Esophagus muscularis mucosa (tissue), 4 donors: Measurements from ENCODE around the gene AOAH. TPM values are rescaled to one million over a fixed set of nuclear protein-coding genes. Genes with fewer than 3 reads are reported as not detected.

Experiments used
- DNase-seq: peaks from one replicate; pipeline ENCODE4 v3.0.0-alpha.2; 2017; ENCODE audit errors: extremely low spot score
- H3K27ac ChIP-seq, 4 donors: fragments of 200-600 bp; sonication (generic); replicated peaks in 1 of 4; 1 replicate in 3 of 4; 2 replicates in 1 of 4; pipeline ENCODE4 v1.5.1; 2016 to 2019; ENCODE audit warnings: mild to moderate bottlenecking in 1 of 4
- H3K27me3 ChIP-seq, 4 donors: fragments of 200-600 bp; sonication (generic); one replicate each; pipeline versions ENCODE4 v1.5.1 to v1.6.0; 2016 to 2019
- H3K36me3 ChIP-seq, 4 donors: fragments of 200-600 bp; sonication (generic); one replicate each; pipeline ENCODE4 v1.5.1; 2016 to 2019
- H3K4me1 ChIP-seq, 4 donors: fragments of 200-600 bp; sonication (generic); one replicate each; pipeline ENCODE4 v1.5.1; 2016 to 2019
- H3K4me3 ChIP-seq, 4 donors: fragments of 200-600 bp; sonication (generic); 1 replicate in 2 of 4; 2 replicates in 2 of 4; pipeline ENCODE4 v1.5.1; 2016 to 2019; ENCODE audit warnings: mild to moderate bottlenecking in 4 of 4, moderate library complexity in 1 of 4
- H3K9me3 ChIP-seq, 4 donors: fragments of 200-600 bp; sonication (generic); 1 replicate in 3 of 4; 2 replicates in 1 of 4; pipeline ENCODE4 v1.5.1; 2016 to 2019
- CTCF ChIP-seq, 3 experiments: fragments of 200-600 bp in 2 of 3; fragments of 450-650 bp in 1 of 3; sonication (generic) in 2 of 3; IDR thresholded peaks; one replicate each; pipeline ENCODE4 v1.5.1; 2017 to 2019; ENCODE audit warnings: antibody characterized with exemption in 3 of 3, mild to moderate bottlenecking in 2 of 3, moderate library complexity in 1 of 3
- EP300 ChIP-seq: sonication (generic); formaldehyde crosslinking; IDR thresholded peaks from one replicate; pipeline ENCODE4 v1.6.1; 2017; ENCODE audit warnings: antibody characterized with exemption
- POLR2A ChIP-seq: fragments of 450-650 bp; IDR thresholded peaks from one replicate; pipeline ENCODE4 v1.6.1; 2017; ENCODE audit warnings: antibody characterized with exemption, moderate library complexity, mild to moderate bottlenecking, low read depth
- POLR2AphosphoS5 ChIP-seq, 2 donors: sonication (generic); formaldehyde crosslinking; IDR thresholded peaks; one replicate each; pipeline ENCODE4 v1.6.1; 2017; ENCODE audit warnings: antibody characterized with exemption in 2 of 2
- WGBS: methylation state at CpG from one replicate; pipeline ENCODE4 v1.1.5; 2018; 5-methylcytosine and 5-hydroxymethylcytosine counted together
- intact Hi-C: fragments of 100-400 bp; cut with DNase I; formaldehyde crosslinking; loops from one replicate; pipeline ENCODE4 v1.15.1; 2023
- total RNA-seq, 4 donors: library from RNA; depleted of rRNA; stranded (reverse); fragments of >200 nt; gene quantifications; one replicate each; pipeline versions ENCODE4 v1.1.0 to v1.2.1, GENCODE V29; 2016

The AOAH gene
- total RNA-seq, 4 donors from 2014 or later, result 2.0 to 16.1 (median 4.5) TPM

- Histone ChIP-seq H3K27ac (no peak overlapping the region), H3K4me1 (peaks cover 0 to 9% (median 0%) of the 10 kb centered on the region in 4 donors), H3K36me3 (no peaks in the 10 kb centered on the region), H3K4me3 (no peak overlapping the region), H3K27me3 (no peaks in the 10 kb centered on the region), H3K9me3 (peaks cover 0 to 4% (median 0%) of the 10 kb centered on the region in 4 donors)
- DNase-seq, result no peak
- TF ChIP-seq POLR2AphosphoS5 (IDR thresholded peaks at IDR 0.05), result no peak
- TF ChIP-seq CTCF (IDR thresholded peaks at IDR 0.05), result no peak
- TF ChIP-seq POLR2A, result no peak
- TF ChIP-seq EP300, result no peak
- intact Hi-C loops, result no loop called here
- WGBS, result 69% methylated on average over 2 of the region's 2 CpGs
Measured at GRCh38 chr7:36735172-36735571, 10.9 kb upstream of the AOAH start.

- Histone ChIP-seq H3K27me3 (no peaks in the 10 kb centered on the region), H3K4me1 (peaks cover 0 to 9% (median 0%) of the 10 kb centered on the region in 4 donors), H3K9me3 (peaks cover 0 to 7% (median 1%) of the 10 kb centered on the region in 4 donors), H3K27ac (no peak overlapping the region), H3K36me3 (no peaks in the 10 kb centered on the region), H3K4me3 (no peak overlapping the region)
- WGBS, result 94% methylated on average over 3 of the region's 3 CpGs
- intact Hi-C loops, result no loop called here
- DNase-seq, result no peak
- no peak for TF ChIP-seq POLR2AphosphoS5 (IDR thresholded peaks at IDR 0.05)
- TF ChIP-seq EP300, result no peak
- TF ChIP-seq CTCF (IDR thresholded peaks at IDR 0.05), result no peak
- no peak for TF ChIP-seq POLR2A
Measured at GRCh38 chr7:36734731-36735130, 10.4 kb upstream of the AOAH start.

GRCh38 chr7:36733411-36733810 lies 9.1 kb upstream of the AOAH start:
- 93% methylated on average over 3 of the region's 3 CpGs for WGBS
- Histone ChIP-seq H3K4me1 (peaks cover 0 to 9% (median 0%) of the 10 kb centered on the region in 4 donors), H3K4me3 (no peak overlapping the region), H3K27ac (no peak overlapping the region), H3K36me3 (no peaks in the 10 kb centered on the region), H3K27me3 (no peaks in the 10 kb centered on the region), H3K9me3 (peaks cover 0 to 20% (median 3%) of the 10 kb centered on the region in 4 donors)
- TF ChIP-seq POLR2AphosphoS5 (IDR thresholded peaks at IDR 0.05) (no peak), POLR2A (no peak), CTCF (IDR thresholded peaks at IDR 0.05) (no peak), EP300 (no peak)
- intact Hi-C loops, result no loop called here
- no peak for DNase-seq

- H3K9me3 ChIP-seq, result peaks cover 0 to 20% (median 3%) of the 10 kb centered on the region in 4 donors
- no peak overlapping the region for H3K27ac ChIP-seq
- intact Hi-C loops, result no loop called here
- no peak overlapping the region for H3K4me3 ChIP-seq
- no peaks in the 10 kb centered on the region for H3K27me3 ChIP-seq
- H3K36me3 ChIP-seq, result no peaks in the 10 kb centered on the region
- WGBS, result 91% methylated on average over 1 of the region's 1 CpG
- DNase-seq, result no peak
- TF ChIP-seq POLR2AphosphoS5 (IDR thresholded peaks at IDR 0.05), result no peak
- no peak for TF ChIP-seq CTCF (IDR thresholded peaks at IDR 0.05)
- no peak for TF ChIP-seq EP300
- TF ChIP-seq POLR2A, result no peak
- H3K4me1 ChIP-seq, result peaks cover 0 to 9% (median 0%) of the 10 kb centered on the region in 4 donors
Measured at GRCh38 chr7:36732806-36733205, 8.5 kb upstream of the AOAH start.

GRCh38 chr7:36730046-36730445 lies 5.8 kb upstream of the AOAH start:
- no peaks in the 10 kb centered on the region for H3K36me3 ChIP-seq
- WGBS, result 90% methylated on average over 2 of the region's 2 CpGs
- no peak for DNase-seq
- H3K27ac ChIP-seq, result no peak overlapping the region
- TF ChIP-seq CTCF (IDR thresholded peaks at IDR 0.05), result no peak
- TF ChIP-seq POLR2AphosphoS5 (IDR thresholded peaks at IDR 0.05), result no peak
- TF ChIP-seq EP300, result no peak
- TF ChIP-seq POLR2A, result no peak
- H3K4me1 ChIP-seq, result no peaks in the 10 kb centered on the region
- no peak overlapping the region for H3K4me3 ChIP-seq
- peaks cover 0 to 20% (median 3%) of the 10 kb centered on the region in 4 donors for H3K9me3 ChIP-seq
- intact Hi-C loops, result no loop called here
- no peaks in the 10 kb centered on the region for H3K27me3 ChIP-seq
